Choroid plexus epithelial cell (primary cell): ENCODE results near the gene BEGAIN.
A peak's percentile ranks its signal among the peaks of the same experiment; 100 is the strongest.
"Not testable (repeated sequence)": the region's sequence is repeated elsewhere in the genome, so short reads cannot be mapped to it uniquely, and the experiment has no call there.

Source experiments
- DNase-seq: peaks from one replicate; pipeline ENCODE4 v3.0.0-alpha.2; 2010; ENCODE audit warnings: low read depth
- H3K4me3 ChIP-seq: 2 replicates; pipeline ENCODE4 v1.5.1; 2011; ENCODE audit warnings: low read depth, mild to moderate bottlenecking, control low read depth, low read length, moderate library complexity
- TF ChIP-seq, protein P1 (sequence below): conservative IDR thresholded peaks from 2 replicates; pipeline ENCODE4 v1.5.1; 2011; ENCODE audit warnings: low read depth, mild to moderate bottlenecking, control low read depth, inconsistent platforms, low read length, moderate library complexity

BEGAIN gene

GRCh38 chr14:100524233-100524932, 62.8 kb downstream of the BEGAIN start:
- H3K4me3 ChIP-seq = no peak overlapping the region
- TF ChIP-seq, protein P1, sequence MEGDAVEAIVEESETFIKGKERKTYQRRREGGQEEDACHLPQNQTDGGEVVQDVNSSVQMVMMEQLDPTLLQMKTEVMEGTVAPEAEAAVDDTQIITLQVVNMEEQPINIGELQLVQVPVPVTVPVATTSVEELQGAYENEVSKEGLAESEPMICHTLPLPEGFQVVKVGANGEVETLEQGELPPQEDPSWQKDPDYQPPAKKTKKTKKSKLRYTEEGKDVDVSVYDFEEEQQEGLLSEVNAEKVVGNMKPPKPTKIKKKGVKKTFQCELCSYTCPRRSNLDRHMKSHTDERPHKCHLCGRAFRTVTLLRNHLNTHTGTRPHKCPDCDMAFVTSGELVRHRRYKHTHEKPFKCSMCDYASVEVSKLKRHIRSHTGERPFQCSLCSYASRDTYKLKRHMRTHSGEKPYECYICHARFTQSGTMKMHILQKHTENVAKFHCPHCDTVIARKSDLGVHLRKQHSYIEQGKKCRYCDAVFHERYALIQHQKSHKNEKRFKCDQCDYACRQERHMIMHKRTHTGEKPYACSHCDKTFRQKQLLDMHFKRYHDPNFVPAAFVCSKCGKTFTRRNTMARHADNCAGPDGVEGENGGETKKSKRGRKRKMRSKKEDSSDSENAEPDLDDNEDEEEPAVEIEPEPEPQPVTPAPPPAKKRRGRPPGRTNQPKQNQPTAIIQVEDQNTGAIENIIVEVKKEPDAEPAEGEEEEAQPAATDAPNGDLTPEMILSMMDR = no peak
- no peak for DNase-seq

GRCh38 chr14:100523843-100524169, 63.4 kb downstream of the BEGAIN start:
- TF ChIP-seq, protein P1 = no peak
- DNase-seq = no peak
- no peak overlapping the region for H3K4me3 ChIP-seq

DNA sequence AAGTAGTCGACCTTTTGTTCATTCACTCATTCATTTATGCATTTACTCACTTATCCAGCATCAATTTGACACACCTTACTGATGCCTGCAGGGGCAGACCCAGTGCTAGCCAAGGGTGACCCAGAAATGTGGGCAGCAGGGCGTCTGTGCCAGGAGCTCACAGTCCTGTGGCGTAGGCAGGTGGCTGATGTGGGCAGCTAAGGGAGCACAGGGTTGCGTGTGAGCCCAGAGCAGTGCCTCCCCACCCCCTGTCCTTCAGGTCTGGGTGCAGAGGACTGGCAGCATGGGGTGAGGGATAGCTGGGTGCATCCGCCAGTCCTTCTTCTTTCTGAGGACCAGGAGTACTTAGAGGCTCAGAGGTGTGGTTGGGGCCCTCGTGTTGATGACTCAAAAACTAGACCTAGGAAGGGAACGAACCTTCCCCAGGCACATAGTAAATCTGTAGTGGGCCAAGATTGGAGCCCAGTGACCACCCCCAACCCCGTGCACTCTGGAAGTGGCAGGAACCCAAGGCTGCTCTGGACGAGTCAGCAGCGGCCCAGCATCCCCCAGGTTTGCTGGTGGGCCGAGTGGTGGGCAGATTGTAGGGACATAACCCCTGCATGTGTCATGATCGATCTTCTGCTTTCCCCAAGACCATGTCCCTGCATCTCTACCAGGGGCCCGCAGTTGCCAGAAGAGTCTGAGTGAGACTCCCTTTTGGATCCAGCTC, 63.9 kb downstream of the BEGAIN start:
- TF ChIP-seq, protein P1 = no peak
- no peak overlapping the region for H3K4me3 ChIP-seq
- no peak for DNase-seq

- DNase-seq = no peak
- TF ChIP-seq, protein P1 = no peak
- no peak overlapping the region for H3K4me3 ChIP-seq
These were observed 64.6 kb downstream of the BEGAIN start for GRCh38 chr14:100522616-100523099.

DNA sequence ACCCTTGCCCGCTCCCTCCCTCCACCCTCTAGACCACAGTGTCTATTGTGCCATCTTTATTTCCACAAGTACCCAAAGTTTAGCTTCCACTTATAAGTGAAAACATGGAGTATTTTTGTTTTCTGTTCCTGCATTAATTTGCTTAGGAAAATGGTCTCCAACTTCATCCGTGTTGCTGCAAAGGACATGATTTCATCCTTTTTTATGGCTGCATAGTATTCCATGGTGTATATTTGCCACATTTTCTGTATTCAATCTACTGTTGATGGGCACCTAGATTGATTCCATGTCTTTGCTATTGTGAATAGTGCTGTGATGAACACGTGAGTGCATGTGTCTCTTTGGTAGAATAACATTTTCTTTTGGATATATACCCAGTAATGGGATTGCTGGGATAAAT, 81.2 kb downstream of the BEGAIN start:
- not testable (repeated sequence) for DNase-seq, H3K4me3 ChIP-seq

DNA sequence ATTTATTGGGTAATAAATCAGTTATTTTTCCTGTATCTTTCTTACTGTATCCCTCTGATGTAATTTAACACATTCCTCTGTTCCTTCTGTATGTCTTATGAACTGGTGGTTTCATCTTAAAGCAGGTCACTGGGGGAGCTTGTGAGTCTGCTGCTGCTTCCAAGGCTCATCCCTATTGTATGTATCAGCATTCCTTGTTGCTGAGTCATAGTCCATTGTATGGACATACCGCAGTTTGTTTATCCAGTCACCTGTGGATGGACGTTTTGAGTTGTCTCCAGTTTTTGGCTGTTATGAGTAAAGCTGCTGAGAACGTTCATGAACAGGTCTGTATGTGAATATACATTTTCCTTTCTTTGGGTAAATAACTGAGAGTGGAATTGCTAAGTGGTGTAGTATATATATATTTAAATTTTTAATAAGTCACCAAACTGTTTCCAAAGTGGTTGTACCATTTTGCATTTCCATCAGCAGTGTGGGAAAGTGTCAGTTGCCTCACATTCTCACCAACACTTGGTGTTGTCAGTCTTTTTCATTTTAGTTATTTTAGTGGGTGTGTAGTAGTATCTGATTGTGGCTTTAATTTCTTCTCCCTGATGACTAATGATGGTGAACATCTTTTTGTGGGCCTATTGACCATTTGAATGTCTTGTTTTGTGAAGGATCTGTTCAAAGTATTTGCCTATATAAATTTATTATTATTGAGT, 82.7 kb downstream of the BEGAIN start:
- TF ChIP-seq, protein P1 = no peak
- peak; percentile 33 for DNase-seq

DNA sequence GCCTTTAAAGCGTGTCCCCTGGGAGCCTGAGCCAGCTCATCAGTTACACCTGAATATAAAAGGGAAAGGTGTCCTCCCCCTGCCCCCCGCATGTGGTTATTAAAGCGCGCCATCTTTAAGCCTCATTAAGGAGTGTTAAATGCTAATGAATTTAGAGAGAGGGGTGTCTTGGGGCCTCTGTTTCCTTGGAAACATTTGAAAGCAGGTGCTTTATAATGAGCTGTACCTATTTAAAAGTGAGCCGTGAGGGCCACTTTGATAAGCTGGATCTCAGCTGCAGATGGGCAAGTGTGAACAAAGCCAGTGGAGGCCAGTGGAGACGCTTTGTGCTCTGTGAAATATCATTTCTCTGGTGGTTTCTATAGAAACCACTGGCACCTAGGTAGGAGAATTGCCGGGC, 84.0 kb downstream of the BEGAIN start:
- TF ChIP-seq, protein P1 = no peak
- DNase-seq = no peak
- no peak overlapping the region for H3K4me3 ChIP-seq

More for the DNA sequence above, 82.7 kb downstream of the BEGAIN start:
- no peak overlapping the region for H3K4me3 ChIP-seq
